LNCAP (cell line): ENCODE results near the gene APMAP.

Experiments
- TF ChIP-seq, protein P1 (sequence below): fragments of 450-650 bp; IDR thresholded peaks from 2 replicates; pipeline ENCODE4 v1.5.1; 2017; ENCODE audit warnings: mild to moderate bottlenecking

Gene APMAP

GRCh38 chr20:25016471-25016870 is 23.9 kb upstream of the APMAP start:
- TF ChIP-seq, protein P1, sequence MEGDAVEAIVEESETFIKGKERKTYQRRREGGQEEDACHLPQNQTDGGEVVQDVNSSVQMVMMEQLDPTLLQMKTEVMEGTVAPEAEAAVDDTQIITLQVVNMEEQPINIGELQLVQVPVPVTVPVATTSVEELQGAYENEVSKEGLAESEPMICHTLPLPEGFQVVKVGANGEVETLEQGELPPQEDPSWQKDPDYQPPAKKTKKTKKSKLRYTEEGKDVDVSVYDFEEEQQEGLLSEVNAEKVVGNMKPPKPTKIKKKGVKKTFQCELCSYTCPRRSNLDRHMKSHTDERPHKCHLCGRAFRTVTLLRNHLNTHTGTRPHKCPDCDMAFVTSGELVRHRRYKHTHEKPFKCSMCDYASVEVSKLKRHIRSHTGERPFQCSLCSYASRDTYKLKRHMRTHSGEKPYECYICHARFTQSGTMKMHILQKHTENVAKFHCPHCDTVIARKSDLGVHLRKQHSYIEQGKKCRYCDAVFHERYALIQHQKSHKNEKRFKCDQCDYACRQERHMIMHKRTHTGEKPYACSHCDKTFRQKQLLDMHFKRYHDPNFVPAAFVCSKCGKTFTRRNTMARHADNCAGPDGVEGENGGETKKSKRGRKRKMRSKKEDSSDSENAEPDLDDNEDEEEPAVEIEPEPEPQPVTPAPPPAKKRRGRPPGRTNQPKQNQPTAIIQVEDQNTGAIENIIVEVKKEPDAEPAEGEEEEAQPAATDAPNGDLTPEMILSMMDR = no peak

DNA sequence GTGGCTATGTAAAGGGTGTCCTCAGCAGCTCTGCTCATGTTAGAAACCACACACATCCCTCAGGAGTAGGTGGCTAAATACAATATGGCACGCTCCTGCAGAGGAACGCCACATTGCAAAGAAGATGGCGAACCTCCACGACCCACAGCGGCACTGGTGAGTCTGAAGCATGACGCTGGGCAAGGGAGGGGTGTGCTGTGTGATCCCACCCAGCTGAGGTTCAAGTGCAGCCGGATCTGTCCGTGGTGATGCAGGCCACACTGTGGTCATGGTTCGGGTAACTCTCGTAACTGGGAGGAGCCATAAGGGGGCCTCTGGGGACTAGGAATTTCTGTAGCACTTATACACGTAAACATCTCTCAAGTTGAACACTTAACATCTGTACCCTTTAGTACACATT is 23.4 kb upstream of the APMAP start:
- TF ChIP-seq, protein P1 = no peak

DNA sequence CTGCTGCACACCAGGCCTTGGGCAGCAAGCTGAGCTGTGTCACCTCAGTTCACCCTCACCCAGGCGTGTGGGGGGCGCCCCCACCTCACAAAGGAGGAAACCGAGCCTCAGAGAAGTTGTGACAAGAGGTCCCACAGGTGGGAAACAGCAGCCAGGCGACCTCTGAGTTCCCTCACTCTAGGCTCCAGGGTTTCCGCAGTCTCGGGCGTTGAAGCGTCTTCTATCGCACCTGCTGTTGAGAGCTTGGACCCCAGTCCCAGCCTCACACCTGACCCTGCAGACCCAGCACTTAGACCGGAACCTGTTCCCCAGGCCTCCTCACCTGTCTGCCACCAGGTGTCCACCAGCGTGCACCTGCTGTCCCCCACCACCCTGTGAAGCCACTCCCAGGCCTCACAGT is 22.3 kb upstream of the APMAP start:
- TF ChIP-seq, protein P1 = no peak

DNA sequence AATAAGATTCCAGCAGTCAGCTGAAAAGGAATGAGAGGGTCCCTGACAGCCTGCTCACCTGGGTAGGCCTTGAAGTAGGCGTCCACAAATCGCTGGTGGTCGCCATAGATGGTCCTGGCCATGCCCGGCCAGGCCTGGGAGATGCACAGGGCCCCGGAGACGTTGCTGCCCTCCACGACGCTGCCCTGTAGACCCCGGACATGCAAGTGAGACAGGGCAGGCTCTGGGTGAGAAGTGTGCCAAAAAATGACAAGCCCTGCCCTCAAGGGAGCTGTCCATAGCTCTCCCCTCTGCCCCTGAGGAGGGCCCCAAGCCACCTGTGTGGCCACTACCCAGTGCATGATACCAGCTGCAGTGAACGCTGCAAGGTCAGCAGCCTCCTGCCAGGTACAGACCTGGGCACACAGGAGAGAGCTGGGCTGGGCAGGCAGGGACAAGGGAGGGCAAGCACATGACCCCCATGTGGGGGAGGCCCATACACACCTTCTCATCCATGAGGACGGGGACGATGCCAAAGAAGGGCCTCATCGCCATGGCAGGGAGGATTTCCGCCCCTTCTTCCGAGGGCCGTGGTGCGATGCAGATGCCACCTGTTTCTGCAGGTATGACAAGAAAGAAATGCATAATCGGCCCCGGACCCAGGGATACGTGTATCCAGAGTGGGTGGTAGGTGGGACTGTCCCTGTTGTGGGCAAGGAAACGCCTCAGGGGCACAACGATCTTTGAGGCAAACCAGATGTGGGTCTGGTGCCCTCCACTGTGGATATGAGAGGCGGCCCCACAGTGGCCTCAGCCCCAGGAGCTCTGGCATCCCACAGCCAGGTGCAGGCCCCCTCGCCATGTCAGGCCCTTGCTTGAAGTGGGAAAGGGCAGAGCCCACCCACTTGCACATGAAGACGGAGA is 21.2 kb upstream of the APMAP start:
- TF ChIP-seq, protein P1 = no peak

DNA sequence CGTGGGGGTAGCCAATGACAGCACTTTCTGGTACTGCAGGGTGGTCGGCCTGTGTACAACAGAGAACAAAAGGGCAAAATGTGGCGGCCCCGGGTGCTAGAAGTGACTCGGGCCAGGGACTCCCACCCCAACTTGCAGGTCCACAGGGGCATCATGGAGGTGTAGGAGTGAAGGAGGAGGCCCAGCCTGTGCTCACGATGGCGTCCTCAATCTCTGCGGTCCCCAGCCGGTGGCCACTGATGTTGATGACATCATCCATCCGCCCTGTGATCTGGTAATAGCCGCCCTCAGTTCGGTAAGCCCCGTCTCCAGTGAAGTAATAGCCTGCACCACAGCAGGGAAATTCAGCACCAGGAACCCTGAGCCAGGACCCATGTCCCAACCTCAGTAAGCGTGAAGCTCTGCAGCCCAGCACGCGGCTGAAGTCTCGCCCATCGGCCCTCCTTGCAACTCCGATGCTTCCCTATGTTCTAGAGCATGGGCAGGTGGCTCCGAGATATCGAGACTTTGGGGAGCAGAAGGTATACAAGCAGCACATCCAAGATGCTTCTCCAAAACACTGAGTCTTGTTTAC is 20.2 kb upstream of the APMAP start:
- TF ChIP-seq, protein P1 = no peak

GRCh38 chr20:25011831-25012241 is 19.3 kb upstream of the APMAP start:
- TF ChIP-seq, protein P1 = no peak

- TF ChIP-seq, protein P1 = no peak
These were observed 18.7 kb upstream of the APMAP start for GRCh38 chr20:25011261-25011660.
